K562 (cell line): Measurements from ENCODE around the gene DLGAP1.

Source experiments
- EP300 ChIP-seq: IDR thresholded peaks from 2 replicates; pipeline ENCODE4 v1.6.1; 2012; ENCODE audit warnings: low read length, improper control_type of control experiment
- HDAC1 ChIP-seq, 2 experiments: fragments of 450-650 bp; IDR thresholded peaks; 2 replicates each; pipeline ENCODE4 v1.6.1; 2016 to 2017; ENCODE audit warnings: inconsistent platforms in 1 of 2, mild to moderate bottlenecking in 1 of 2, moderate library complexity in 1 of 2

GRCh38 chr18:3947383-3947782 lies 507.7 kb downstream of the DLGAP1 start:
- no peak for TF ChIP-seq HDAC1 (IDR thresholded peaks at IDR 0.05)
- TF ChIP-seq EP300: no peak
